Hematopoietic multipotent progenitor cell treated with erythropoietin and hydrocortisone succinate and interleukin-3 and kit ligand, for 6 days (in vitro differentiated cells): Measurements from ENCODE around the gene PHACTR1.
"Not testable (repeated sequence)": the region's sequence is repeated elsewhere in the genome, so short reads cannot be mapped to it uniquely, and the experiment has no call there.

Source experiments
- DNase-seq: peaks from one replicate; pipeline ENCODE4 v3.0.0-alpha.2; 2015

PHACTR1 gene

DNA sequence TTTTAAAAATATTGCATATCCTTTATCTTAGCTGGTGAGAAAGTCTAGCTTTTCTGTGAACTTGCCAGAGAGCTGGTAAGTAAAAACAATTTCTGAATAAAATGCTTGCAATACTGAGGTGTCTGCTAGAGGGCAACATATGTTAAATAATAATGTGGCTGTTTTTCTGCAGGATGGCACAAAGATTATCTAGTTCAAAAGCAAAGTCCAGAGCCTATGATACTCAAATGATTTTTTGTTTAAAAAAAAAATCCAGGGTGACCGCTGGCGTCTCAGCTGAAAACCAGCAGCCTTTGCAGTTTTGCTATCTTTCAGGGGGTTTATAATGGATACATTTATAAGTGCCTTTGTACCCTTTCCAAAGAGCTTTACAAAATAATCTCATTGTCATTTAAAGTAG, 194.9 kb downstream of the PHACTR1 start:
- DNase-seq = peak; percentile 79

DNA sequence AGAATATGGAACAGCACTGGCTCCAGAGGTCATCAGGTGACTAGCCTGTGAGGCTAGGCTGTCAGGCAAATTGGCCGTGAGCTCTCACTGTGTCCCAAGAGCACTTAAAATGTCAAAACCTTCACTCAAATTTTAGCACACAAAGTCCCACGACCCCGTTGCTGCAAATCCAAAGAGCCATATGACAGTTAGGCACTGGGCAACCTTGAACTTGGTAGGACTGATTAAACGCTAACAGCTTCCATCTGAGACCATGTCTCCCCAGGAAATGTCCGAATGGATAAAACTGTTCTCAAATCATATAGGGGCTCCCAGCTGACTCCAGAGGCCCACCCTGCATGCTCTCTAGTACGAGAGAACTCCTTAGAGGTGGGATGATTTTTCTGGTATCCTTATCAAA, 196.6 kb downstream of the PHACTR1 start:
- no peak for DNase-seq

GRCh38 chr6:12916006-12916405, 199.4 kb downstream of the PHACTR1 start:
- DNase-seq = peak; percentile 10

- DNase-seq = no peak
These were observed 200.0 kb downstream of the PHACTR1 start for GRCh38 chr6:12916420-12917136.

DNA sequence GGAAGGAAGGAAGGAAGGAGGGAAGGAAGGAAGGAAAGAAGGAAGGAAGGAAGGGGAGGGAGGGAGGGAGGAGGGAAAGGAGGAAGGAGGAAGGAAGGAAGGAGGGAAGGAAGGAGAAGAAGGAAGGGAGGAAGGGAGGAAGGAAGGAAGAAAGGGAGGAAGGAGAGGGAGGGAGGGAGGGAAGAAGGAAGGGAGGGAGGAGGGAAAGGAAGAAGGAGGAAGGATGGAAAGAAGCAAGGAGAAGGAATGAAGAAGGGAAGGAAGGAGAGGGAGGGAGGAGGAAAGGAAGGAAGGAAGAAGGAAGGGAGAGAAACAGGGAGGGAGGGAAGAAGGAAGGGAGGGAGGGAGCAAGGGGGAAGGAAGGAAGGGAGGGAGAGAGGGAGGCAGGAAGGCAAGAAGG, 204.9 kb downstream of the PHACTR1 start:
- no peak for DNase-seq

DNA sequence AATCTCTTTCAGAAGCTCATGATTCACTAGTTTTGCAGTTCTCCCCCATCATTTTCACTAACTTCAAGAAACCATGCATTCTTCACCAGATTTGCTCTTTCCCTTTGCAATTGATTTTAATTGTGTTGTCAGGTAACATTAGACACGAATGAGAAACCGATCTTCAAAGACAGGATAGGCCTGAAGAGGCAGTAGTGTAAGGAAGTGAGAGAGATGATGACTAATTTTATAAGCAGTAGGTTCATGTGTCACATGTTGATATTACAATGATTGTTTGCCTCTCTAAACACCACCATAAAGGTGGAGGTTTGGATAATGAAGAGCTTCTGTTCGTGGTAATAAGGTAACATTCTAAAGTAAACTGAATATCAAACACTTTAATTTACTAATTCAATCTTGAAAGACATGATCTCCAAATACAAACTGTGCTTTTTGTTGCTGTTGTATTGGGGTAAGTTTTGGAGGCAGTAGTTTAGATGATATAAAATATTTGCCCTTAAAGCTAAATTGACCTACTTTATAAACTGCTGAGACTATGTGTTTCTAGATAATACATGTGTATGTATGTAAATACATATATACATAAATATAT, 207.2 kb downstream of the PHACTR1 start:
- no peak for DNase-seq

GRCh38 chr6:12924911-12925310, 208.3 kb downstream of the PHACTR1 start:
- no peak for DNase-seq

- no peak for DNase-seq
These were observed 211.2 kb downstream of the PHACTR1 start for GRCh38 chr6:12927746-12928145.

DNA sequence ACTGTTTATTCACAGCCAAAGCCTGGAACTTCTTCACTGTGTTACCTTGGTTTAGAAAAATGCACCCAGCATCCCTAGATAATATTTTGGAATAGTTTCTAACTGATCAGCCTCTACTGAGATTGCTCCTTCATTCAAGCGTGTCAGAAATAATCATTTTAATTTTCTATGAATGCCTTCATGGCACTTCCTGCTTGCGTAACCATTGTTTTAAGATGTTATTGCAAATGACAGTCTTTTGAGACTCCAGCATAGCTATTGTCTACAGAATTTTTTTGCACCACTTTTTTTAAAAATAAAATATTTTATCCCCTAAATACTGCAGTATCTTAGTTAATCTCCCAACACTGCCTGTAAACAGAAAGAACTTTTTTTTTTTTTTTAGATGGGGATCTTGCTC, 213.1 kb downstream of the PHACTR1 start:
- peak; percentile 23 for DNase-seq

DNA sequence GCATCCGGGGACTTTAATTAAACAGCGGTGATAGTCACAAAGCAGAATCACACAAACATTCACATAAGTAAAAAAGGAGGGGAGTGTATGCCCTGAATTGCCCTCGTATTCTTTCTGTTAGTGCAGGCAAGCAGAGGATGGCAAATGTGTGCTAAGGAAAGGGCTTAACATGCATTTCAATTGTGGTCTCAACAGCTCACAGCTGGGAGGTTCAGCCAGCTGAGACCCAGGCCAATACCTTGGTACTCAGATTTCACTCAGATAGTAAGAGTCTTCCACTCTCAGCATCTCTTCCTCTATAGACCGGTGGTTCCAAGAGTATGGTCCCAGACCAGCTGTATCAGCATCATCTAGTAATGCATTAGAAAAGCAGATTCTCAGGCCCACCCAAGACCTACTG, 215.1 kb downstream of the PHACTR1 start:
- DNase-seq = no peak

DNA sequence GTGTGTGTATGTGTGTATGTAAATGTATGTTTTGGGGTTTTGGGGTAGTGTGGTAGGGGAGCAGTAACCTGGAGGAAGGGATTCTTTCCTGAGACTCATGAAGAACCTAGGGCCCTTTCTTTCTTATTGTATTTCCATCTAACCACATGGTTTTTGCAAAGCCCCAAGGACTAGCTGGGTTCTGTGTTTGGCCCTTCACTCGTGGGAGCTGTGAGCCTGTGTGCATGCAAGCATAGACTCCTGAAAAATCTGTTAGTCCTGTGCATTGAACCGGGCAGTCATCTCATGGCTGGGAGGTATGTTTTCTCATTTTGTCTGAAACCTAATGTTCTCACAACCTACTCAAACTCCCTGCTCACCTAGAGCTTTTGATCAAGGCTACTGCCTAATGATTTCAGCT, 219.1 kb downstream of the PHACTR1 start:
- DNase-seq = no peak

- DNase-seq = no peak
These were observed 221.4 kb downstream of the PHACTR1 start for GRCh38 chr6:12937971-12938370.

DNA sequence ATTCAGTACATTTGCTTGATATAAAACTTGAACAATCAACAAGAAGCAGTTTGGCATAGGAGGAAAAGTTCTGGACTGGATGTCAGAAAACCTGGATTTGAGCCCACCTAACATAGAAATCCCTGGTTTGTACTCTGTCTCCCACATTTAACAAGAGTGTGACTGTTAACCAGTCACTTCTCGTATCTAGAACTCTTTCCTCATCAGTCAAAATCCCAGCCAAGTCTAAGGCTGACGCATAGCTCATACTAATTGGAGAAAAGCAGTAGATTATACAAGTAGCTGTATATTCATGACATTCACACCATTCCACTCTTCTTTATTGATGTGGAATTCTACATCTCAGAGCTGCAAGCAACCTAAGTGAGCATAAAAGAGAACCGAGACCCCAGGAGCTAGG, 222.7 kb downstream of the PHACTR1 start:
- DNase-seq = no peak

- DNase-seq = no peak
These were observed 224.9 kb downstream of the PHACTR1 start for GRCh38 chr6:12941422-12941821.

DNA sequence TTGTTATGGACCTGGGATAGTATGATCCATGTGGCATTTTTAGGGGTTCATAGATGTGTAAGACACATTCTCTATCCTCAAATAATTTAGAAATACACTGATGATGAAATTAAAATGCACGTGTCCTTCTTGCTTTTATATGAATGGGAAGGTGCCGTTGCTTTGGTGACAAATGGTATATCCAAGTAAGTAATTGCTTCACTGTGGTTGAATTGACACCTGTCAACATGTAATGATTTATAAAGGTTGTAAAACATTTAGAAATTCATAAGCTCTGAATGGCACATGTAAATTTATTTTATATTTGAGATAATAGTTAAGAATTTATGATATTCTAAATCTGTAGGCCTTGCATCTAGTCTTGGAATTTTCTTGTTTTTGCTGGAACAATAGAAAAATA, 227.0 kb downstream of the PHACTR1 start:
- DNase-seq = no peak

DNA sequence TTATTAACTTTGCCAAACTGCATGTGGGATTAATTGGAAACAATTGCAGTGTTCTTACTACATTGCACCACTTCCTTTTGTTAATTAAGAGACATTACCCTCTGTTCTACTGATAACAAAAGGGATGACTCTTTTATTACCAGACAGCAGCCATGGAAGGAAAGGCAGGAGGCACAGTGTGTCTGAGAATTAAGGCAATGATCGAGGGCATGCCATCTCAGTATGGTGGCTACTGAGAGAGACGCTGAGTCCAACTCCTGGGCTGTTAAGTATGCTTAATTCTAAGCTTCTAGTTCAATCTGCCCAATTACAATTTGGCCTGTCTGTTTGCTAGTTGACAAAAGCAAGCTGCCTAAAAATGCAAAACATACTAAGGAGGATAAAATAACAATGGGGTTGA, 227.4 kb downstream of the PHACTR1 start:
- no peak for DNase-seq

DNA sequence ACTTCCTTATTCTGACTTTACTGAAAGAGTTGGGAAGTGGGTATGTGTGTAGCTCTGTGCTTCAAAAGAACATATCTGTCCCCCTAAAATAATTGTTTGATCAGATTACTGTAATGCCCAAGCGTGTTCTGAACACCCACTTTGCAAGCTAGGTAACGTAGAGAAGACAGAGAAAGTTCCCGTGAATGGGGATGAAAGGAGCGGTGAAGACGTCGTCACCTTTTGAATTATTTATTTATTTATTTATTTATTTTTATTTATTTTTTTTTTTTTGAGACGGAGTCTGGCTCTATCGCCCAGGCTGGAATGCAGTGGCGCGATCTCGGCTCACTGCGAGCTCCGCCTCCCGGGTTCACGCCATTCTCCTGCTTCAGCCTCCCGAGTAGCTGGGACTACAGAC, 228.0 kb downstream of the PHACTR1 start:
- DNase-seq = not testable (repeated sequence)

GRCh38 chr6:12947151-12947871, 230.7 kb downstream of the PHACTR1 start:
- DNase-seq = peak; percentile 39

GRCh38 chr6:12947967-12948366, 231.4 kb downstream of the PHACTR1 start:
- no peak for DNase-seq

- no peak for DNase-seq
These were observed 234.4 kb downstream of the PHACTR1 start for GRCh38 chr6:12950976-12951375.

DNA sequence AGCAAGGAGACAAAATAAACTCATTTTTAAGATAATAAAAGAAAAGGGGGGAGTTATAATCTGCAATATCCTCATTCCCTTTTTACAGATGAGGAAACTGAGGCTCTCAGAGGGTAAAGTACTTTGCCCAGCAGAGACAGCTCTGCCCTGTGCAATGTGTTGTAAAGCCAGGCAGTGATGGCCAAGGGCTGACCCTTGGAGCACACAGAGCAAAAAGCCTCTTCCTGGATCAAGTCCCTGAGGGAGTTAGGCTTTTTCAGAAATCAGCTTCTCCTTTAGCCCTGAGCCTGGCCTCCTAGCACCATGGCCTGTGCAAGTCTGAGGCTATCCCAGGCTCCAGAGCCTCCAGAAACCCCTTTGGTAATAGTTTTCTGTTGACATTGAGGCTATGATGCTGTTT, 234.8 kb downstream of the PHACTR1 start:
- no peak for DNase-seq

- no peak for DNase-seq
These were observed 235.8 kb downstream of the PHACTR1 start for GRCh38 chr6:12952318-12952717.

GRCh38 chr6:12955956-12956355, 239.4 kb downstream of the PHACTR1 start:
- no peak for DNase-seq

GRCh38 chr6:12956991-12957320, 240.4 kb downstream of the PHACTR1 start:
- no peak for DNase-seq
